Immature natural killer cell (primary cell): ENCODE measurements around the gene RAB8B. TPM values are rescaled to one million over a fixed set of nuclear protein-coding genes. Genes with fewer than 3 reads are reported as not detected.
"Not testable (repeated sequence)": the region's sequence is repeated elsewhere in the genome, so short reads cannot be mapped to it uniquely, and the experiment has no call there.

Experiments
- DNase-seq, 3 donors: peaks; one replicate each; pipeline ENCODE4 v3.0.0; 2022; ENCODE audit warnings: mixed read lengths in 1 of 3
- H3K27ac Mint-ChIP-seq, 6 donors: one replicate each; pipeline ENCODE4 v1.8.0; 2020; ENCODE audit warnings: mixed read lengths in 6 of 6, mild to moderate bottlenecking in 5 of 6, inconsistent platforms in 4 of 6, moderate library complexity in 3 of 6
- H3K27me3 Mint-ChIP-seq, 3 donors: one replicate each; pipeline ENCODE4 v1.8.0; 2020 to 2021; ENCODE audit warnings: low read depth in 3 of 3, mild to moderate bottlenecking in 3 of 3, mixed read lengths in 3 of 3, moderate library complexity in 3 of 3, inconsistent platforms in 1 of 3
- H3K36me3 Mint-ChIP-seq, 3 donors: one replicate each; pipeline ENCODE4 v1.8.0; 2020; ENCODE audit warnings: mixed read lengths in 3 of 3, inconsistent platforms in 2 of 3, mild to moderate bottlenecking in 2 of 3
- H3K4me1 Mint-ChIP-seq, 2 donors: one replicate each; pipeline ENCODE4 v1.8.0; 2020; ENCODE audit warnings: inconsistent platforms in 2 of 2, mild to moderate bottlenecking in 2 of 2, mixed read lengths in 2 of 2, moderate library complexity in 1 of 2
- H3K4me3 Mint-ChIP-seq, 5 donors: one replicate each; pipeline ENCODE4 v1.8.0; 2020; ENCODE audit warnings: mild to moderate bottlenecking in 5 of 5, mixed read lengths in 5 of 5, inconsistent platforms in 3 of 5, moderate library complexity in 3 of 5
- H3K9me3 Mint-ChIP-seq, 6 donors: one replicate each; pipeline ENCODE4 v1.8.0; 2020; ENCODE audit warnings: mild to moderate bottlenecking in 6 of 6, mixed read lengths in 6 of 6, inconsistent platforms in 4 of 6, moderate library complexity in 3 of 6
- polyA plus RNA-seq, 3 donors: library from polyadenylated mRNA; unstranded; fragments of 300-500 nt; fragmentation: Illumina TruSeq; gene quantifications; one replicate each; pipeline ENCODE4 v1.2.3, GENCODE V29; 2021

RAB8B gene
- polyA plus RNA-seq, 3 donors from 2014 or later = 64.6 to 123 (median 79.7) TPM

GRCh38 chr15:63200464-63201249 is 11.3 kb downstream of the RAB8B start:
- no peak for DNase-seq
- H3K27me3 Mint-ChIP-seq = peaks cover 5 to 11% (median 11%) of the 10 kb centered on the region in 3 donors
- H3K27ac Mint-ChIP-seq = peak overlapping the region; percentile 59 to 90 (median 84)
- H3K9me3 Mint-ChIP-seq = peaks cover 0 to 2% (median 0%) of the 10 kb centered on the region in 6 donors
- peak overlapping the region; percentile 47 to 73 (median 68) for H3K4me3 Mint-ChIP-seq
- peaks cover 0 to 7% (median 3%) of the 10 kb centered on the region in 3 donors for H3K36me3 Mint-ChIP-seq
- H3K4me1 Mint-ChIP-seq = peaks cover 96 to 100% of the 10 kb centered on the region in 2 donors

- Mint-ChIP-seq H3K36me3 (peaks cover 0 to 7% (median 2%) of the 10 kb centered on the region in 3 donors), H3K9me3 (peaks cover 0 to 2% (median 0%) of the 10 kb centered on the region in 6 donors), H3K27me3 (peaks cover 4 to 14% (median 12%) of the 10 kb centered on the region in 3 donors), H3K27ac (peak overlapping the region; percentile 61 to 92 (median 88)), H3K4me3 (peak overlapping the region in 4 of 5 donors; percentile 58 to 70 (median 68)), H3K4me1 (peaks cover 97 to 100% of the 10 kb centered on the region in 2 donors)
- DNase-seq = no peak
Observed at GRCh38 chr15:63202861-63203260, 13.5 kb downstream of the RAB8B start.

- H3K27ac Mint-ChIP-seq = peak overlapping the region; percentile 76 to 94 (median 91)
- peaks cover 4 to 15% (median 14%) of the 10 kb centered on the region in 3 donors for H3K27me3 Mint-ChIP-seq
- peaks cover 0 to 2% (median 0%) of the 10 kb centered on the region in 6 donors for H3K9me3 Mint-ChIP-seq
- peak overlapping the region; percentile 68 to 77 (median 73) for H3K4me3 Mint-ChIP-seq
- peak; percentile 82 for DNase-seq
- peaks cover 97 to 100% of the 10 kb centered on the region in 2 donors for H3K4me1 Mint-ChIP-seq
- H3K36me3 Mint-ChIP-seq = peaks cover 0 to 7% (median 4%) of the 10 kb centered on the region in 3 donors
Observed at GRCh38 chr15:63203451-63204090, 14.2 kb downstream of the RAB8B start.

GRCh38 chr15:63206079-63206478 is 16.7 kb downstream of the RAB8B start:
- no peak for DNase-seq
- Mint-ChIP-seq H3K4me1 (peaks cover 90 to 94% of the 10 kb centered on the region in 2 donors), H3K4me3 (peak overlapping the region in 1 of 5 donors; percentile 36), H3K9me3 (peaks cover 0 to 2% (median 0%) of the 10 kb centered on the region in 6 donors), H3K27me3 (peaks cover 4 to 14% (median 14%) of the 10 kb centered on the region in 3 donors), H3K27ac (peak overlapping the region; percentile 81 to 97 (median 87)), H3K36me3 (peaks cover 4 to 8% (median 4%) of the 10 kb centered on the region in 3 donors)

- not testable (repeated sequence) for H3K27me3 Mint-ChIP-seq, H3K9me3 Mint-ChIP-seq, H3K36me3 Mint-ChIP-seq, DNase-seq
- peak overlapping the region in 1 of 5 donors; percentile 5 for H3K4me3 Mint-ChIP-seq
- H3K4me1 Mint-ChIP-seq = peaks cover 91 to 94% of the 10 kb centered on the region in 2 donors
- H3K27ac Mint-ChIP-seq = peak overlapping the region; percentile 52 to 90 (median 82)
Observed at GRCh38 chr15:63208824-63209223, 19.4 kb downstream of the RAB8B start.

GRCh38 chr15:63210151-63211091 is 21.0 kb downstream of the RAB8B start:
- H3K27me3 Mint-ChIP-seq = peaks cover 0 to 8% (median 4%) of the 10 kb centered on the region in 3 donors
- DNase-seq = no peak
- peak overlapping the region; percentile 78 to 92 (median 90) for H3K27ac Mint-ChIP-seq
- no peaks in the 10 kb centered on the region for H3K9me3 Mint-ChIP-seq
- peak overlapping the region; percentile 64 to 76 (median 73) for H3K4me3 Mint-ChIP-seq
- H3K4me1 Mint-ChIP-seq = peaks cover 92 to 94% of the 10 kb centered on the region in 2 donors
- peaks cover 0 to 8% (median 4%) of the 10 kb centered on the region in 3 donors for H3K36me3 Mint-ChIP-seq

- Mint-ChIP-seq H3K4me1 (peaks cover 87 to 91% of the 10 kb centered on the region in 2 donors), H3K4me3 (peak overlapping the region; percentile 64 to 76 (median 73)), H3K27me3 (peaks cover 0 to 8% (median 4%) of the 10 kb centered on the region in 3 donors), H3K27ac (peak overlapping the region; percentile 78 to 92 (median 90)), H3K9me3 (no peaks in the 10 kb centered on the region), H3K36me3 (peaks cover 0 to 8% (median 4%) of the 10 kb centered on the region in 3 donors)
- no peak for DNase-seq
Observed at GRCh38 chr15:63211092-63211490, 21.7 kb downstream of the RAB8B start.

GRCh38 chr15:63211549-63211948 is 22.1 kb downstream of the RAB8B start:
- Mint-ChIP-seq H3K9me3 (no peaks in the 10 kb centered on the region), H3K4me1 (peaks cover 82 to 86% of the 10 kb centered on the region in 2 donors), H3K4me3 (peak overlapping the region in 4 of 5 donors; percentile 26 to 76 (median 72)), H3K27ac (peak overlapping the region; percentile 78 to 92 (median 90)), H3K27me3 (peaks cover 0 to 7% (median 4%) of the 10 kb centered on the region in 3 donors), H3K36me3 (peaks cover 0 to 8% (median 4%) of the 10 kb centered on the region in 3 donors)
- DNase-seq = no peak

- H3K27ac Mint-ChIP-seq = peak overlapping the region; percentile 79 to 93 (median 90)
- no peaks in the 10 kb centered on the region for H3K9me3 Mint-ChIP-seq
- H3K4me3 Mint-ChIP-seq = peak overlapping the region; percentile 0 to 65 (median 46)
- H3K36me3 Mint-ChIP-seq = peaks cover 0 to 8% (median 4%) of the 10 kb centered on the region in 3 donors
- H3K27me3 Mint-ChIP-seq = peaks cover 0 to 5% (median 4%) of the 10 kb centered on the region in 3 donors
- peaks cover 77 to 85% of the 10 kb centered on the region in 2 donors for H3K4me1 Mint-ChIP-seq
- peak in 1 of 3 donors; percentile 21 for DNase-seq
Observed at GRCh38 chr15:63212050-63213004, 22.9 kb downstream of the RAB8B start.

- DNase-seq = no peak
- peak overlapping the region; percentile 12 to 90 (median 70) for H3K27ac Mint-ChIP-seq
- H3K4me1 Mint-ChIP-seq = peaks cover 71 to 84% of the 10 kb centered on the region in 2 donors
Observed at GRCh38 chr15:63218100-63218808, 28.8 kb downstream of the RAB8B start.

GRCh38 chr15:63219196-63219710 is 29.8 kb downstream of the RAB8B start:
- Mint-ChIP-seq H3K4me3 (peak overlapping the region in 1 of 5 donors; percentile 30), H3K27ac (peak overlapping the region in 4 of 6 donors; percentile 40 to 78 (median 71)), H3K36me3 (peaks cover 0 to 8% (median 0%) of the 10 kb centered on the region in 3 donors), H3K4me1 (peaks cover 64 to 83% of the 10 kb centered on the region in 2 donors), H3K27me3 (peaks cover 2 to 4% (median 2%) of the 10 kb centered on the region in 3 donors), H3K9me3 (no peaks in the 10 kb centered on the region)
- DNase-seq = no peak

More at GRCh38 chr15:63218100-63218808, 28.8 kb downstream of the RAB8B start:
- Mint-ChIP-seq H3K9me3 (no peaks in the 10 kb centered on the region), H3K27me3 (peaks cover 2 to 7% (median 4%) of the 10 kb centered on the region in 3 donors), H3K4me3 (no peak overlapping the region), H3K36me3 (peaks cover 0 to 4% (median 0%) of the 10 kb centered on the region in 3 donors)
